Caco-2 (cell line): ENCODE measurements around the gene UNC5A. TPM values are rescaled to one million over a fixed set of nuclear protein-coding genes. Genes with fewer than 3 reads are reported as not detected.

Experiments
- BruUV-seq: library from RNA; stranded (reverse); fragments of 400-500 nt; replicated peaks from 2 replicates; lab custom pipeline; 2021; lab: Mats Ljungman, UMichigan
- CTCF ChIA-PET: fragments of 300-600 bp; sonication (Branson Sonifier 250); formaldehyde crosslinking; loops from one replicate; lab custom pipeline; 2022; ENCODE audit warnings: antibody characterized with exemption; lab: Charles Lee
- POLR2A ChIA-PET: fragments of 300-600 bp; sonication (Branson Sonifier 250); formaldehyde crosslinking; loops from one replicate; lab custom pipeline; 2022; ENCODE audit warnings: antibody characterized with exemption; lab: Charles Lee
- DNase-seq, 2 experiments: peaks; one replicate each; pipeline versions ENCODE4 v3.0.0 to v3.0.0-alpha.2; 2020 to 2022
- H3K27me3 ChIP-seq: replicated peaks from 2 replicates; pipeline ENCODE4 v1.6.0; 2011; ENCODE audit warnings: low read length; ENCODE audit not compliant: control insufficient read depth, insufficient read depth
- H3K36me3 ChIP-seq: 2 replicates; pipeline ENCODE4 v1.5.1; 2011; ENCODE audit warnings: low read length; ENCODE audit not compliant: control insufficient read depth, insufficient read depth
- H3K4me1 ChIP-seq: fragments of 250-450 bp; sonication (Bioruptor Pico); 2 replicates; pipeline ENCODE4 v1.5.1; 2020; ENCODE audit warnings: mild to moderate bottlenecking
- H3K4me3 ChIP-seq: 2 replicates; pipeline ENCODE4 v1.5.1; 2011; ENCODE audit warnings: low read depth, mild to moderate bottlenecking, control low read depth, low read length
- H3K9me3 ChIP-seq: fragments of 250-450 bp; sonication (Bioruptor Pico); 2 replicates; pipeline ENCODE4 v1.5.1; 2020; ENCODE audit warnings: mild to moderate bottlenecking, moderate library complexity
- H3K27ac Mint-ChIP-seq: one replicate; pipeline ENCODE4 v1.8.0; 2022; ENCODE audit warnings: mixed read lengths; ENCODE audit not compliant: unreplicated experiment
- H3K27me3 Mint-ChIP-seq: one replicate; pipeline ENCODE4 v1.8.0; 2022; ENCODE audit warnings: mixed read lengths; ENCODE audit not compliant: insufficient read depth, unreplicated experiment
- H3K36me3 Mint-ChIP-seq: one replicate; pipeline ENCODE4 v1.8.0; 2022; ENCODE audit warnings: mild to moderate bottlenecking, mixed read lengths; ENCODE audit not compliant: insufficient read depth, unreplicated experiment
- H3K4me1 Mint-ChIP-seq: one replicate; pipeline ENCODE4 v1.8.0; 2022; ENCODE audit warnings: low read depth, mixed read lengths; ENCODE audit not compliant: unreplicated experiment
- H3K4me3 Mint-ChIP-seq: one replicate; pipeline ENCODE4 v1.8.0; 2022; ENCODE audit warnings: mild to moderate bottlenecking, moderate library complexity, mixed read lengths; ENCODE audit not compliant: unreplicated experiment
- H3K9me3 Mint-ChIP-seq: one replicate; pipeline ENCODE4 v1.8.0; 2022; ENCODE audit warnings: mixed read lengths; ENCODE audit not compliant: unreplicated experiment
- intact Hi-C: fragments of 100-400 bp; cut with micrococcal nuclease; formaldehyde crosslinking; loops from one replicate; pipeline ENCODE4 v1.10.0; 2022; ENCODE audit not compliant: unreplicated experiment
- total RNA-seq: library from RNA; stranded (reverse); gene quantifications from 2 replicates; pipeline ENCODE4 v1.2.3, GENCODE V29; 2022
- TF ChIP-seq, protein P1 (sequence below), 2 experiments: fragments of 200-600 bp in 1 of 2; IDR thresholded peaks; 1 replicate in 1 of 2; 2 replicates in 1 of 2; pipeline versions ENCODE4 v1.5.1 to v1.8.0; 2011 to 2022; ENCODE audit warnings: antibody characterized with exemption in 1 of 2, control low read depth in 1 of 2, inconsistent platforms in 1 of 2, low read depth in 1 of 2, low read length in 1 of 2, mild to moderate bottlenecking in 1 of 2, moderate library complexity in 1 of 2; ENCODE audit not compliant: insufficient read depth in 1 of 2, severe bottlenecking in 1 of 2, unreplicated experiment in 1 of 2

The UNC5A gene
- total RNA-seq, 1 experiment from 2014 or later = not detected

DNA sequence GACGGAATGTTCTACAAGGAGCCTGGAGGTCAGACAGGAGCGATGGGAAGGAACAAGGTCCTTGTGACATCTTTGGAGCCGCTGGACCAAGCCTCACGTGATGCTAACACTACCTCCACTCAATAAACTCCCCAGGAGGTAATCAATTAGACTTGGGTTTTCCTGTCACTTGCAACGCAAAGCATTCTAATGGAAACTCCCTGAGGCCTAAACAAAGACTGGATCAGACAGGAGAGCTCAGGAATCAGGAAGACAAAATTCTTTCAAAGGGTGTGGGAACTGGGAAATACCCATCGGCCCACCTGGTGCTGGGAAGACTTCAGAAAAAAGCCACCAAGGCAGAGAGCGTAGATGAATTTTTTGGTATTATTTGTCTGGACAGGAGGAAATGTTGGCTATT, 22.3 kb upstream of the UNC5A start:
- TF ChIP-seq, protein P1, sequence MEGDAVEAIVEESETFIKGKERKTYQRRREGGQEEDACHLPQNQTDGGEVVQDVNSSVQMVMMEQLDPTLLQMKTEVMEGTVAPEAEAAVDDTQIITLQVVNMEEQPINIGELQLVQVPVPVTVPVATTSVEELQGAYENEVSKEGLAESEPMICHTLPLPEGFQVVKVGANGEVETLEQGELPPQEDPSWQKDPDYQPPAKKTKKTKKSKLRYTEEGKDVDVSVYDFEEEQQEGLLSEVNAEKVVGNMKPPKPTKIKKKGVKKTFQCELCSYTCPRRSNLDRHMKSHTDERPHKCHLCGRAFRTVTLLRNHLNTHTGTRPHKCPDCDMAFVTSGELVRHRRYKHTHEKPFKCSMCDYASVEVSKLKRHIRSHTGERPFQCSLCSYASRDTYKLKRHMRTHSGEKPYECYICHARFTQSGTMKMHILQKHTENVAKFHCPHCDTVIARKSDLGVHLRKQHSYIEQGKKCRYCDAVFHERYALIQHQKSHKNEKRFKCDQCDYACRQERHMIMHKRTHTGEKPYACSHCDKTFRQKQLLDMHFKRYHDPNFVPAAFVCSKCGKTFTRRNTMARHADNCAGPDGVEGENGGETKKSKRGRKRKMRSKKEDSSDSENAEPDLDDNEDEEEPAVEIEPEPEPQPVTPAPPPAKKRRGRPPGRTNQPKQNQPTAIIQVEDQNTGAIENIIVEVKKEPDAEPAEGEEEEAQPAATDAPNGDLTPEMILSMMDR (IDR thresholded peaks at IDR 0.05; ENCODE audit: insufficient read depth in 1 of 2, low read depth in 1 of 2, low read length in 1 of 2, severe bottlenecking in 1 of 2, unreplicated experiment in 1 of 2) = no peak
- H3K4me1 Mint-ChIP-seq = no peaks in the 10 kb centered on the region
- H3K4me3 ChIP-seq = no peak overlapping the region
- no peak for DNase-seq
- H3K36me3 Mint-ChIP-seq = no peaks in the 10 kb centered on the region
- no peaks in the 10 kb centered on the region for H3K36me3 ChIP-seq
- H3K27me3 Mint-ChIP-seq = peaks cover 21% of the 10 kb centered on the region
- no peak overlapping the region for H3K27ac Mint-ChIP-seq
- H3K9me3 ChIP-seq = no peaks in the 10 kb centered on the region
- H3K4me3 Mint-ChIP-seq = no peak overlapping the region
- ChIA-PET CTCF (interaction anchor here (0.5 to 1.8 kb wide), 2 partner anchors 127 to 139 kb away, joined by 4 to 5 read pairs; no protein-coding TSS in a partner anchor), POLR2A (no interaction called here)
- intact Hi-C loops = no loop called here
- H3K4me1 ChIP-seq = no peaks in the 10 kb centered on the region
- H3K27me3 ChIP-seq = no peaks in the 10 kb centered on the region; the same call in 1 of the 2 replicates
- no TSS peak for BruUV-seq
- no peaks in the 10 kb centered on the region for H3K9me3 Mint-ChIP-seq

DNA sequence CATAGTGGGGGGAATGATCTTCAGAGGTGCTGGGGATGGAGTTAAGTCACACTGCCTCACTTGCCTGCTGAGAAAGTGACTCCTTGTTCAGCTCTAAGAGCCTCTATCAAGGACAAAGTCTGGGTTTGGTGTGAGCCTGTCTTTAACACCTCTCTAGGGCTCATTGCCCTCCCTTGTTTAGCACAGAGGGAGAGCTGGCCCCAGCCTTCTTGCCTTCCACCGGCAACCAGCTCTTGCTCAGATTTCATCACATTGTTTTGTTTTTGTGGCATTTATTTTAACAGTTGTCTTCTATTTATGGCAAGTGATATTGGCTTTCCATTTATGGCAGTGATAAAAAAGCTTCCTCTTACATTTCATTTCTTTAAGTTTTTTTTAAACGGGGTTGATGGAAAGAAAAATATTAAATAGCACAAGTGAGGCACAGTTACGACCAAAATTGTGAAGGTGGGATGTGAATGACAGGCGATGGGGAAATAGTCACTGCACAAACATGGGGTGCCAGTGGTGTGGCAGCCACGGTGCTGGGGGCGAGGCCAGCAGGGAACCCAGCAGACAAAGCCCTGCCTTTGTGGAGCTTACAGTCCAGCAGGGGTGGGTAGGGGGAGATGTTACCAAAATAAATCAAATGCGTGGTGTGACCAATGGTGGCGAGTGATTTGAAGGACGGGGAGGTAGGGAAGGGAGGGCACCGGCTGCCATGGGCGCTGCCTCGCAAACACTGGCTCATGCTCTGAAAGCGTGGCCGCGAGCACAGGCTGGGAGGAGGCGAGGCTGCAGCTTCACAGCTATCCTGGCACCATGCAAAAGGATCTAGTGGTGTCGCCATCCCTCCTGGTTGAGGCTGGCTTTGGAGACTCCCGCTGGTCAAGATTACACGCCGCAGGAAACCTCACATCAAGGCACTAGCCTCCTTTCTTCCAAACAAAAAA, 21.2 kb upstream of the UNC5A start:
- no peak overlapping the region for H3K4me3 ChIP-seq
- BruUV-seq = no TSS peak
- no peaks in the 10 kb centered on the region for H3K4me1 ChIP-seq
- no peaks in the 10 kb centered on the region for H3K4me1 Mint-ChIP-seq
- no peak overlapping the region for H3K27ac Mint-ChIP-seq
- TF ChIP-seq, protein P1 (IDR thresholded peaks at IDR 0.05; ENCODE audit: insufficient read depth in 1 of 2, low read depth in 1 of 2, low read length in 1 of 2, severe bottlenecking in 1 of 2, unreplicated experiment in 1 of 2) = no peak
- H3K9me3 ChIP-seq = no peaks in the 10 kb centered on the region
- intact Hi-C loops = no loop called here
- H3K9me3 Mint-ChIP-seq = no peaks in the 10 kb centered on the region
- no peaks in the 10 kb centered on the region for H3K36me3 Mint-ChIP-seq
- DNase-seq = no peak
- CTCF ChIA-PET = interaction anchor here (1.8 kb wide), 1 partner anchor 128 kb away, joined by 5 read pairs; no protein-coding TSS in a partner anchor
- H3K27me3 ChIP-seq = no peaks in the 10 kb centered on the region; the same call in 1 of the 2 replicates
- POLR2A ChIA-PET = no interaction called here
- H3K36me3 ChIP-seq = no peaks in the 10 kb centered on the region
- H3K27me3 Mint-ChIP-seq = peaks cover 21% of the 10 kb centered on the region
- H3K4me3 Mint-ChIP-seq = no peak overlapping the region

DNA sequence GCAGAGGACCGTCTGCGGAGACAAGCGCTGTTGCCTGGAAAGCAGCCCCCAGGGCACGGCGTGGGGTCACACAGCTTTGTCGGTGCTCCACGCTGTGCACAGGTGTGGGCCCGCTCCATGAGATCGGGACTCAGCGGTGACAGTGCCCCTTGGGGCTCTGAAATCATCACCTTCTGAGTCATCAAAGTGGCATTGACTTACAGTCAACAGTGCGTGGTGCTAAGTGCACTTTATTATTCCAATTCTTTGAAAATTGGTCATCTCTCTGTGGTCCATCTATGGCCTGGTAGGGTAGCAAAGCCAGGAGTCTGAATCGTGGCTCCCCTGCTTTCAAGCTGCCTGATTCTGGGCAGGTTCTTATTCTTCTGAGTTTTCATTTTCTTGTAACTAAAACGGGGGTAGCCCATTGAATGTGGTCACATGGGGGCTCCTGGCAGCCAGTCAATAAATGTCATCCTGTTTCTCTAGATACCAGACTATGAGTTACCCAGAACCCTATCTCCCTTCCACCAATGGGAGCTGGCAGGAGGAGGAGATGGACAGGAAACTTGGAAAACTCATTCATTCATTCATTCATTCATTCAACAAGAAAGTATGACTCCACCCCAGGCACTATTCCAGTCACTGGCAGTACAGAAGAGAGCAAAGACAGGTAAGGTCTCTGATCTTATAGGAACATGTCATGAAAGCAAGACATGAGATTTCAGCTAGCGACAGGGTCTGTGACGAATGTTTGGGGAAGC, 20.3 kb upstream of the UNC5A start:
- POLR2A ChIA-PET = no interaction called here
- H3K36me3 ChIP-seq = no peaks in the 10 kb centered on the region
- Mint-ChIP-seq H3K4me3 (no peak overlapping the region), H3K4me1 (no peaks in the 10 kb centered on the region), H3K36me3 (no peaks in the 10 kb centered on the region), H3K9me3 (no peaks in the 10 kb centered on the region), H3K27ac (no peak overlapping the region), H3K27me3 (peaks cover 24% of the 10 kb centered on the region)
- BruUV-seq = no TSS peak
- no peaks in the 10 kb centered on the region for H3K4me1 ChIP-seq
- H3K4me3 ChIP-seq = no peak overlapping the region
- no peaks in the 10 kb centered on the region for H3K27me3 ChIP-seq
- CTCF ChIA-PET = no interaction called here
- TF ChIP-seq, protein P1 (IDR thresholded peaks at IDR 0.05; ENCODE audit: insufficient read depth in 1 of 2, low read depth in 1 of 2, low read length in 1 of 2, severe bottlenecking in 1 of 2, unreplicated experiment in 1 of 2) = no peak
- DNase-seq = no peak
- intact Hi-C loops = no loop called here
- no peaks in the 10 kb centered on the region for H3K9me3 ChIP-seq
